GM18520 (cell line): ENCODE data around the gene PRDM1.

Experiments used
- ATAC-seq: cut with Tn5 transposase; IDR thresholded peaks from one replicate; pipeline ENCODE4 v1.9.1; 2021; ENCODE audit not compliant: unreplicated experiment

PRDM1 gene

DNA sequence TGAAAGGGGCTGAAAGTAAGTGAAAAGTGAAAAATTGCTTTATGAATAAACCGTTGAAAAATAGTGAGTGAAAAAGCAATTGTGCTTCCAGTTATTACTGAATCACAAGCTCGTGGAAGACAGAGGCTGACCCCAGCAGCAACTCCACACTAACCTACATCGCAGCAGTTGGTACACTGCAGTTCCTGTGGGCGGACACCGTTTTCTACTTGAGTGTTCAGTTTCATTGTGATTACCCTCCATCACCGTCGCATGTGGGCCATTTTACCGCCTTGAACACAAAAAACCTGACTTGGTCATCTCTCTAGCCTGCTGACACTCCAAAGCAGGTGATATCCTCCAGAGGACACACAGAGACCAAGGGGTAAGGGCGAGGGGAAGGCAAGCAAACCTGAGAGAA, 28.4 kb downstream of the PRDM1 start:
- ATAC-seq = peak; percentile 82

DNA sequence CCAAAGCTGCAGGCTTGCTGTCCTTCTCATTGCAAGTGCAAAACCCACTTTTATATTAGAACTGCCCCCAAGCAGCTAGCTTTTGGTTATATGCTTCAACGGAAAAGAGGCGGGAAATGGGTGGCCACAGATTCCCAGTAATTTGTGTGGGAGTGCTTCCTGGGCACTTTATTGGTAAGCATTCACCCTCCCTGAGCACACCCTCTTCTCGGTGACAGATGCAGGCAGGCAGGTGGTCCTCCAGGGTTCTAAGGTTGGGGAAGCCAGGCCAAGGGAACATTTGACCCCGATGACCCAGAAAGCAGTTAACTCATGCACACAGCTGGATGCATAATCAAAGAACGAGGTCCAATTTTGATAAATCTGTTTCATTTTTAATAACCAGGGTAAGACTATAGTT, 29.1 kb downstream of the PRDM1 start:
- no peak for ATAC-seq

DNA sequence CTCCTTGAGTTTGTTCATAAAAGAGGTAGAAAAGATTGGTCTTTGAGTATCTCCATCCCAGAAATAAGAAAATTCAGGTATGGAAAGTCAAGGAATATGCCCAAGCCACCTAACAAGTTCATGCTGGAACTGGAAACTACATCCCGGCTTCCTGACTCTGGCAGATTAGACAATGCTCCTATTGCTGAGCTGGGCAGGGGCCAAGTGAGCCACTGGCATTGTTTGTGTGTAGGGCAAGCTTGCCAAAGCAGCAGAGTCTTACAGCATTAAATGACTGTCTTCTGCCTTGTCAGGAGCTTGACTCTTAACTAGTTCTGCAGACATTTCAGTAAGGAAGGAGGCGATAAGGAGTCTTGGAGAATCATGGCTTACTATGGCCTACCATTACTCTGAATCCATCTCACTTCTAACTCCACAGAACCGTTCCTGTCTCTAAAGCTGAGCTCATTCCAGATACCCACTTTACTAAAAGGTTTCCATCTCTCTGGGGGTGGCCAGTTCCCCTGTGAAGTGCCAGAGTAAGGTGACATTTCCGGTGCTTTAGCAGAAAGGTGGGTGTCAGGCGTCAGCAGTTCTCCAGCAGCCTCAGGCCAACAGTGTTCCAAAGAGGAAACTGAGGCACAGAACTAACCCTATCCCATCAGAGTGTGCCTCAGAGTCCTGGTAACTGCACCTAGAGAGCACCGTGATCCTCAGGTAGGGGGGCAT, 30.1 kb downstream of the PRDM1 start:
- ATAC-seq = no peak

DNA sequence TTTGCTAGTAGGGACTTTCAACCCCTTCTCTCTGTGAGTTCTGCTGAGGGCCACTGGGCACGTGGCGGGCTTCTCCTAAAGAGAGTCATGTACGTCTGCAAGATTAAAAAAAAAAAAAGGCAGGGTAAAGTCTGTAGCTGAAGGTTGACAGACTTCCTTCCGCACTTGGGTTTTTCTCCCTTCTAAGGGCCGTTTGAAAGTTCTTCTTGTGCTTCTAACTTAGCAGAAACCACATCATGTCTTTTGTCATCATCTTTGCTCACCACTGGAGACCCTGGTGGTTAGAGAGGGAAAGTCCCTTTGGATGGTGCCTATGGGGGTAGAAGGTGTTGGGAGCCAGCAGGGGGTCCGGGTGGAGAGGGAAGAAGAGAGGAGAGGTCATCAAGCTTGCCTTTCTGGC, 31.4 kb downstream of the PRDM1 start:
- no peak for ATAC-seq

DNA sequence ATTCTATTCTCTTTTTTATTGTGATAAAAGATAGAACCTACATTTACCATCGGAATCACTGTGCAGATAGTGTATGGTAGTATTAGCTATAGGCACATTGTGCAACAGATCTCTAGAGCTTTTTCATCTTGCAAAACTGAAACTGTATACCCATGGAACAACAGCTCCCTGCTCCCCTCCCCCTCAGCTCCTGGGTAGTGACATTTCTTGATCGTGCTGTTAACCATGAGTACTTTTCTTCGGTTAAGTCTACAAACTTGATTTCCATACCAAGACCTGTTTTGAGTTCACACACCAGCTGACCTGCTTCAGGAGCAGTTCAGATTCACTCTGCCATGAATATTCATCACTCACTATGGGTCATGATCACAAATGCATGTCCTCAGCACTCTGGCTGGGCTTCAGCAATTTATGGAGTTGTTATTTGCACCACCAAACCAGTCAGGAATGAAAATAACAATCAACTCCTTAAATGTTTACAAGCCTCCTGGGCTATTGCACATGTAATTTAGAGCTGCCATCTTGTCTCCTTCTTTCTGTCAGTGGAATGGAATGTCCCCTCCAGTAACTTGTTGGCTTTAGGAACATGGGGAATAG, 32.8 kb downstream of the PRDM1 start:
- ATAC-seq = no peak

DNA sequence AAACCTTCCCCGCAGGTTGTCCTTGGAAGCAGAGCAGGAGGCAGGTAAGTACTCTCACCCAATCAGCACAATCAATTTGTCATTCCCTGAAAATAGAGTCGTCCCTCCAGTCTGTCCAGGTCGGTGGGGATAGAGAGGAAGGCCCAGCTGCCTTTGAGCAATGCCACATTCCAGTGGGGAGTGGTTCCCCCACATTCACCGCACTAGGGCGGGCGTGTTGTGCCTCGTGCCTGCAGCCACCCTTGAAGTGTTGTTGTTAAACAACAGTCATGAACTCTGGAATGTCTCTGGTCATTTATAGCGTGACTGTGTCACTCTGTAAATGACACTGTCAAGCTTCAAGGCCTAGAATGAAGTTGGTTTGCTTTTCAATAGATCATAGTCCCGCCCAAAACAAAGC, 33.4 kb downstream of the PRDM1 start:
- ATAC-seq = no peak

DNA sequence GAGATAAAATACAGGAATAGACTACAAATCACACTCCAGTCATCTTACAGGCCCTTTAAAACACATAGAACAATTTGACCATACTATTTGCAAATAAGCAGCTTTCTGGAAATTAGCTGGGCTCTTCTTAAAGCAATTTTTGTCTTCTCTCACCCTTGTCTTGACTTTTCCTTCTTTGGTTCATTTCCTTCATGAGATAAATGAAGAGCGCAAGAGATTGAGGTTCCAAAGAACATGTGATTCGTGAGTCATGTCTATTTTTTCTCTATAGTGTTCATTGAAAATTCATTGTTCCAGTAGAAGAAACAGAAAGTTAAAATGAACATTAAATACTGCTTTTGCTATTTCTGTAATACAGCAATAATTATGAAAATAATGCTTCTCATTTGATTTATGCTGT, 33.9 kb downstream of the PRDM1 start:
- no peak for ATAC-seq

DNA sequence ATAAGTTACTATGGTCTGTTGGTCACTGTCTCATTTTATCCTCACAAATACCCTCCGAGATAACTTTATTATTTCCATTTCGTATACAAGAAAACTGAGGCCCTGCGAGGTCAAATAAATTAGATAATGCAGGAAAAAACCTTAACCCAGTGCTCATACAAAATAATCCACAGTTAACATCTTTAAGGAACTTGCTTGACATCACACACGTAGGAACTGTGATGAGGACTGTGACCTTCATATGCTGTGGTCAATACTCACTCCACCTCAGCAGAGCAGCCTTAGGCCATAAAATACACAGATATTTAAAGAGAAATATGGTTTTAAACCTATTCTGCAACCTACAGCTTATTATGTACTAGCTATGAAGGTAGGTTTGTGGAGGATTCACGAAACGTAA, 34.3 kb downstream of the PRDM1 start:
- no peak for ATAC-seq

DNA sequence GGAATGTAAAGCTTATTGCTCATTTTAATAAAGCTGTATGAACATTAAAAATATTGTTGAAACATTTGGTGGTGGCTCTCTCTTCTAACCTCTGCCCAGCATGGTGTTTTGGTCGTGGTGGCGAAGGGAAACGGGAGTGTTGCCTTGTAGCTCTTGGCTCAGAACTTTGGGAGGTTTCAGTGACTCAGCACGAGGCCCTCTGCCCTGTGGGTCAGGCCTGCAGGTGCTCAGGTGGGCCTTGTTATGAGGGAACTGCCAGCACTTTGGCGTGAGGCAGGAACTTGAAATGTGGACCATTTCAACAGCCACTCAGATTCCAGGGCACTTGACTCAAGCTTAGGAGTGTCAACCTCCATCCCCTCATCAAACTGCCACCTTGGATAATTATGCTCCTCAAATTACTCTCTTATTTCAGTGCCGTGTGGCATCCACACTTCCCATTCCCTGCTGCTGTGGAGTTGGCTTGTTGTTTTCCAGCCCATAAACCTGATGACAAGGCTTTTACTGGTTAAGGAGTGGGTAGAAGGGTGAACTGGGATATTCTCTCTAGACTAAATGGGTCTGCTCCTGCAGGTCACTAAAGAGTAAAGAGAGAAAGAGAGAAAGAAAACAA, 36.3 kb downstream of the PRDM1 start:
- no peak for ATAC-seq

DNA sequence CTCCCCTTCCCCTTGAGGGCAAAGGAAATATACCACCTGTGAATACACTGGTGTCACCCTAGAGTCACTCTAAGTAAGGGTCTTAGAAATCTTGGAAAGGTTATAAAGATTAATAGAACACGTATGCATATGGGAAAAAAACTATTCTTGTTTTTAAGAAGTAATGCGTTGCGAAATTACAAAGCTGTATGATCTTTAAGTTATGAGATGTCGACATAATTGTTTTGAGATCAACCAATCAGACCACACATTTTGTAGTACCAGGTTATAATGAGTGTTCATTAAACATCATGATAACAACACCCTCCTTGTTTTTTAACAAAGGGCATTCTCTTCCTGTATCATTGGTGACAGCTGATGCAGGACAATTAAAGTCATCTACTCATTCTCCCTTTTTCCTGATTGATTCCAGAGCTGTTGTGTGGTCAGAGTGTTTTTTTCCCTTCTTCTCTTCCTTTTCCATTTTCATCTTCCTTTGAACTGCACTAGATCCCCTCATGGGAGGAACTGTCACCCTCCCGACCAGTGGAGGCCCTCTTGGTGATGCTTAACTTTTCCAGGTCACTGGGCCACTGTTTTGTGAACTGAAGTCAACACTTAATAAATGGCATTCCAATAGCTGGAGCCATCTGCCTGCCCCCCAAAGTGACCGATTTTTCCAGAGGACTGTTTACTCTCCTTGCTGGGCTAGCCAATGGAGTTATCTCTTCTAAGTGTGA, 37.0 kb downstream of the PRDM1 start:
- no peak for ATAC-seq

DNA sequence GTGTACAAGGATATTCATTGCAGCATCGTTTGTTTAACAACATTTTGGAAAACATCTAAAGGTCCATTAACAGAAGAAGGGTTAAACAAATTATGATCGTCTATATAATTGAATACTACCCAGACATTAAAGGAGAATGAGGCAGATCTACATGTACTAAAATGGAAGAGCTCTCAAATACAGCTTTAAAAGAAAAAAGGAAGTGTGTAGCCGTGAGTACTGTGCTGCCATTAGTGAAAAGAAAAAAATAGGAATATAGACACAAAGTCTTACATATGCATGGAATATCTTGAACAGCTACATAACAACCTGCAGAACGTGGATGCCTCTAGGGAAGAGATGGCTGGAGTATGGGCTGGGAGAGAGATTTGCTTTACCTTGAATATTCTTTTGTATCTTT, 37.9 kb downstream of the PRDM1 start:
- no peak for ATAC-seq

DNA sequence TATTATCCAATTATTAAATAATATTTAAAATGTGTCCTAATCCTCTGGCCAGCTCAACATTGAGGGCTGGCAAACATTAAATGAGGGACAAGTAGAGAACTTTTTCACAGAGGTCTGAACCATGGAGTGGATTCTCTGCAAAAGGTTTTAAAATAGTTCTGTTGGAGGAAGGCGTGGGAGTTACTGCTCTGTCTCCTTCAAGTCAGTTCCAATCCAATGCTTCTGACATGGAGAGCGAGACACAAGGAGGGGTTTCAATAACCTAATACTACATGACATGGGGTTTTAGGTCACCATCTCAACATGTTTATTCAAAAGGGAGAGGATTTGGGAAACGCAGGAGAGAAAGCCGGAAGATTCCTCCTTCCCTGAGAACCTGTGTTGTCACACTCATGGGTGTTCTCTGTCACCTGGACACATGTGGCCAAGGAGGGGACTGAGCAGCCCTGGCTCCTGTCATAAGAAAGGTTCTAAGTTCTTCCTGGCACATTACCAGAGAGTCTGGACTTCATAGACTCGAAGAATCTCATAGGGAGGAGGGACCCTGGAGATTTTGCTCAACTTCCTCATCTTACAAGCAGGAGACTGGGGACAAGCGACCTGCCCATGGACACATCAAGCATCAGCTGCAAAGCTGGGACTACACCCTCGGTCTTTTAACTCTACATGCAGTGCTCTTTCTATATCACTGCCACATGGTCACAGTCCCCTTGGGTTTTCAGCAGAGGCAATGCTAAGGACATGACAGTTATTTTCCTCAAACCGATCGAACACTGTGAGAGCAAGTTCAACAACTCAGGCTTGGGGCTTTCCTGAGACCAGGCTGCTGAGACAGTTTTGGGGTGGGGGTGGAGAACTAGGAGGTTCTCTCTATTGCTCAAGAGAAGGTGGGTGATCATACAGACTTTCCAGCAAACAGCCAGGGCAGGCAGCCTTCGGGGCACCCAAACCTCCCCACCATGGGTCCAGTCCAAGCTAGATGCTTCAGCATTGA, 38.6 kb downstream of the PRDM1 start:
- ATAC-seq = no peak

DNA sequence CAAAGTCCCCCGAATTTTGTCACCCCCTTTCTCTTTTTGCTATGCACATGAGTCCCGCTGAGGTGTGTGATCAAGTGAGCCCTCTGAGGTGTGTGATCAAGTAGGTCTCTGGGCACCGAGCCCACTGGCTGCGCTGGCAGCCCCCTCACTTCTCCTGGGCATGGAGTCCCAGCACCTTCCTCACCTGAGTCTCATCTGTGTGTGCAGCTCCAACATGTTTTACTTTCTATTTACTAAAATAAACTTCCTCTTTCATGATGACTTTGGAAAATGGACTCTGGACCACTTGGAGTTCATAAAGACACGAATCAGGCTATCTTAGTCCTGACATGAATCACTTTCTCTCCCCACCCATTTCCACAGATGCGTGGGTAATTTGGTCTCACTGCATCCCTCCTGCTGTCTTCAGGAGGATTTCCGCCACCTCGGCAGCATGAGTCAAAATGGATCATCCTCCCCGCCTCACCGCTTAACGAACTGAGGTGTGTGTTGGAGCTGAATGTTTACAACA, 39.8 kb downstream of the PRDM1 start:
- peak; percentile 40 for ATAC-seq

DNA sequence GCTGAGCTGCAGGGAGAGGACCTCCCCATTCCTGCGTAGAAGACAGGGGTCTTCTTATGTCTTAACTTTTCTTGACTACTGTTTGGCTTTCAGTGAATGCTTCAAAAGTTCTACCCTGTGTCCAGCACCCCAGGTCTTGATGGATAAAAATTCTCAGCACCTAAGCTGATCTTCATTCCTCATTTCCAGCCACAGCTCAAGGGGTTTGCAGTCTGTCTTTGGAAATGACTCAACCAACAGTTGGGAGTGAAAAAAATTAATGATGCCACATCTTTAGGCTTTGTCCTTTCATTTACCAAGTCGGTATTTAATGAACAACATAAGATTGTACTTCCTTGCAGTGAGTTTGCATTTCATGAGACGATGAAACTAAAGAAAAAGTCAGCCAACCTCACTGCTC, 40.3 kb downstream of the PRDM1 start:
- ATAC-seq = no peak

DNA sequence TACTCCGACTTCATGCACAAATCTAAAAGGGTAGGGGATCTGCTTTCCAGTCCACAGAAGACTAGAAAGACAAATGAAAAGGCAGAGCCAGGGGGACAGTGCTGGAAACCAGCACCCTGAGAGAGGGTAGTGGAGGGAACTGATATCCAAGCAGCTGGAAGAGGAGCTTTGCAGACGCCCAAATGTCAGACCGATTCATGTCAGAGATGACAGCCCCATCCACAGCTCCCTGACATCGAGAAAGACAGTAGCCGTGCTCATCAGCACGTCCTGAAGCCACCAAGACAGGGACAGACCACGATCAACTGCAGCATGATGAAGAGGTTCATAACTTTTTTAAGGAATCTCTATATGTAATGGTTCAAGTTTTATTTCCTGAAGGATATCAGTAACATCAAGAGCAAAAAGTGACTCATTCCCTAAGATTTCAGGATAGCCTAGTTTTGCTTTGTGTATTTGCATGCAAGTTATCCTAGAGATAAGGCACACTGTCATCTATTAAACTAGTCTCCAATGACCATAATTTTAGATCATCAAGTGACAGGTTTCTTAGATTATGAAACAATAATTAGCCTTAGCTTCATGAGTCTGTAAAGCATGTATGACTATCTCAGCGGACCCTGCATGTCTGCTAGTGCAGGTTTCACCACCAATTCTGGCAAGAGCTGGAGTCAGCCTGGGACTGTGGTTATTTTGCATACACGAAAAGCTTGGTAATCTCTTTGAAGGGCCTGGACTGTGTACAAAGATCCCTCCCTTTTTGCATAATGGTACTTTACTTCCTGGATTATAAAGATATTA, 43.0 kb downstream of the PRDM1 start:
- ATAC-seq = no peak

DNA sequence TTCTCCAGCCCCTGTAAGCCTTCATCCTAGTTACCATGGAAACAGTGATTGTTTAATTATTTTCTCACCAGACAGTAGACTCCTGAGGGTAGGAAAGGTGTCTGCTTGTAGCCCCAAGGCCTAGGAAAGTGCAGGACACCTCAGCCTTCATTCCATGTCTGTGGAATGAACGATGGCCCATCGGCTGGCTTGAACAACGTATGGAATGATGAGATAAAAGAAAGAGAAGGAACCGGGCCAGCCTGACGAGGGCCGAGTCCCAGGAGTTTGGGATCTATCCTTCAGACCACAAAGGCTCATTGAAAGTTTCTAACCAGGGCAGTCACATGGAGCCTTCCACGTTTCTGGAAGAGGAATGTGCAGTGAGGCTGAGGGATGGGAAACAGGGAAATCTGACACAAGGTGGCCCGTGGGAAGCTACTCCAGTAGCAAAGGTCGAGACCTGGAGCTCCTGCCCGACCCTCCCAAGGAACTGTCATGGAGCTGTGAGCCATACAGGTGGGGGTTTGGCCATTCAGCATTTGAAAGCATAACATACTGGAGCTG, 46.1 kb downstream of the PRDM1 start:
- no peak for ATAC-seq

DNA sequence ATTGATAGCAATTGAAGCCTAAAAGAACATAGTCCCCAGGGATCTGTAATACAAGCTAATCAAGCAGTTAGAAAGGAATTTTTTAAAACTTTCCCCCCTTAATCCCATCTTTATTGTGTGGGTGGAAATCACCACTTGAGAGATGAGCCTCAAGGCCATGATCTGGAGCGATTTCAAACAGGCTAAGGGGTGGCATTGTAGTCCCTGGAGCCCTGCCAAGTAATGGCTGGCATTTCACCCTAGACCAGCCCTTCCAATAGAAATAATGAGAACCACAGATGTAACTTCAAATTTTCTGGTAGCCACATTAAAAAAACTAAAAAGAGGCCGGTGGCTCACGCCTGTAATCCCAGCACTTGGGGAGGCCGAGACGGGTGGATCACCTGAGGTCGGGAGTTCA, 46.9 kb downstream of the PRDM1 start:
- ATAC-seq = no peak

DNA sequence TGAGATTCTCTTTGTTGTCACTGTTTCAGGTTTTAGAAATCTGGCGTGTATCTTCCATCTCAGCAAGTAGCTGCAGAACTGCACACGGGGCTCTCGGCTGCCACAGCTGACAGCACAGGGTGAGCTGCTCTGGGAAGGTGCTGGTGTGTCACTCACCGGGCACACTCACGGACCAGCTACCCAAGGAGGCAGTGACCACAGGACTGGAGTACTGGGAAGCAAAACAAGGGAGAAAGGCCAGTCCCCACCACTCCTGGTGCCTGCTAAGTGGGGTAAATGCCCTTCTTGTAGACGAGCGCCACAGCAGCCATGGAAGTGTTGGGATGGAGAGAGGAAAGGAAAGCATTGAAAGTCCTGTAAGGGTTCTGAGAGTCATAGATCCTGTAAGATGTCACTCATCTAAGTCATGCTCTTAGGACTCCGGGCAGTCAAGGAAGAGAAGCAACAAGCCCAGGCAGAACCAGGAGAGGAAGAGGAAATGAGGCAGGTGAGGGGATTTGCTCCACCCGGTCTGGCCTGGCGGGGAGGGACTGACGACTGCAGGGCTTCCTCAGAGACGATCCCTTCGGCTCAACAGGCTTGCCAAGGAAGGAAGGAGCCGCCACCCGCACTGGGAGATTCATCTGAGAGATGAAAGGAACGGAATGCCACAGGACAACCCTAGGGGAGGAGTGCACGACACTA, 48.1 kb downstream of the PRDM1 start:
- no peak for ATAC-seq
